Esophagus (tissue), 2 donors: ENCODE measurements around the gene CAPNS2. TPM values are rescaled to one million over a fixed set of nuclear protein-coding genes. Genes with fewer than 3 reads are reported as not detected.

Experiments used
- polyA plus RNA-seq, 2 donors: library from polyadenylated mRNA; stranded (reverse); fragments of 200-250 nt; gene quantifications; one replicate each; pipeline ENCODE4 v1.2.3, GENCODE V29; 2013
- donor health status: healthy with polysubstance abuse.
- donor health status: Bipolar disorder and iron deficiency.

Gene CAPNS2
- polyA plus RNA-seq, 2 donors, result 58.1 to 88.1 TPM

Other genes with a start within 250 kb of the CAPNS2 start
- gene IRX6, start 242.5 kb upstream of the CAPNS2 start, polyA plus RNA-seq, result under 1 TPM; 0.14 to 0.75 TPM
- 10 to 100 TPM in 1 of 2 donors, 1 to 10 TPM in 1; 3.3 to 11.0 TPM for gene MMP2, start 87.5 kb upstream of the CAPNS2 start, polyA plus RNA-seq
- gene LPCAT2, start 57.6 kb upstream of the CAPNS2 start, polyA plus RNA-seq, result 1 to 10 TPM; 3.5 to 5.0 TPM
- gene SLC6A2, start 89.3 kb downstream of the CAPNS2 start, polyA plus RNA-seq, result under 1 TPM; 0.06 to 0.10 TPM